Pancreas (tissue), 10 donors: ENCODE measurements around the gene TGFB1. TPM values are rescaled to one million over a fixed set of nuclear protein-coding genes. Genes with fewer than 3 reads are reported as not detected.
A peak's percentile ranks its signal among the peaks of the same experiment; 100 is the strongest.

Experiments
- ATAC-seq, 4 donors: fragments of 200-7000 bp; cut with Tn5 transposase; one replicate each; pipeline versions ENCODE4 v1.8.0 to v1.9.1; 2020; ENCODE audit warnings: mild to moderate bottlenecking in 4 of 4, moderate library complexity in 4 of 4
- DNase-seq, 6 donors: peaks; one replicate each; pipeline ENCODE4 v3.0.0-alpha.2; 2020
- FAIRE-seq: peaks from 2 replicates; lab custom pipeline; 2012; peaks lifted over from hg19 to GRCh38; lab: Jason Lieb, UNC
- H3K27ac ChIP-seq, 4 donors: fragments of 200-600 bp; sonication (generic); 1 replicate in 3 of 4; 2 replicates in 1 of 4; pipeline versions ENCODE4 v1.5.0 to v1.8.0; 2020
- H3K27me3 ChIP-seq, 4 donors: fragments of 200-600 bp; one replicate each; pipeline ENCODE4 v1.8.0; 2021
- H3K36me3 ChIP-seq, 3 donors: fragments of 200-600 bp; sonication (generic) in 1 of 3; one replicate each; pipeline versions ENCODE4 v1.5.0 to v1.8.0; 2020 to 2021
- H3K4me1 ChIP-seq, 3 donors: fragments of 200-600 bp; one replicate each; pipeline ENCODE4 v1.8.0; 2021
- H3K4me3 ChIP-seq, 4 donors: fragments of 200-600 bp; sonication (generic) in 2 of 4; one replicate each; pipeline versions ENCODE4 v1.5.0 to v1.8.0; 2020 to 2021
- H3K9me3 ChIP-seq, 4 donors: fragments of 200-600 bp; one replicate each; pipeline ENCODE4 v1.8.0; 2021
- CTCF ChIP-seq, 4 donors: fragments of 200-600 bp; sonication (generic) in 3 of 4; IDR thresholded peaks; one replicate each; pipeline versions ENCODE4 v1.5.0 to v1.8.0; 2021; ENCODE audit warnings: antibody characterized with exemption in 4 of 4
- WGBS, 2 donors: extraction: QIAGEN DNeasy Blood & Tissue Kit; methylation state at CpG; one replicate each; pipeline ENCODE4 v1.1.7; 2013; 5-methylcytosine and 5-hydroxymethylcytosine counted together
- intact Hi-C, 3 donors: fragments of 100-400 bp; cut with DNase I; formaldehyde crosslinking; loops; one replicate each; pipeline versions ENCODE4 v1.11.1 to v1.14.2; 2022
- polyA plus RNA-seq, 2 donors: library from polyadenylated mRNA; stranded (reverse); fragments of 200-250 nt; gene quantifications; one replicate each; pipeline ENCODE4 v1.2.3, GENCODE V29; 2013
- total RNA-seq, 6 donors: library from RNA; stranded (reverse); fragmentation: NEBNext Ultra II Directional in 4 of 6; extraction: Animal tissue kit (Norgen Biotek cat#: 25700) in 4 of 6; gene quantifications; one replicate each; pipeline versions ENCODE4 v1.2.1 to v1.2.4, GENCODE V29; 2021 to 2023
- donor health status: healthy with polysubstance abuse.
- donor health status: DM: no; HTN: no; CAD: no; lungs with moderate emphysema.
- donor health status: DM: no; HTN: no; CAD: no.
- donor health status: control.
- donor health status: control.
- donor health status: Bipolar disorder and iron deficiency.
- donor health status: DM: yes; HTN: yes; CAD: no.
- donor health status: DM: no; HTN: no; CAD: no.
- donor health status: DM: no; HTN: no; CAD: no.
- donor health status: DM: yes; HTN: yes; CAD: no.

The TGFB1 gene
- total and polyA plus RNA-seq, 8 donors = 3.3 to 32.3 (median 6.1) TPM

- intact Hi-C loops = no loop called here
- DNase-seq = no peak
- TF ChIP-seq CTCF (IDR thresholded peaks at IDR 0.05) = no peak
- H3K4me1 ChIP-seq = peaks cover 11 to 13% (median 13%) of the 10 kb centered on the region in 3 donors
- H3K9me3 ChIP-seq = no peaks in the 10 kb centered on the region
- H3K27me3 ChIP-seq = no peaks in the 10 kb centered on the region
- H3K4me3 ChIP-seq = no peak overlapping the region
- no peak for FAIRE-seq
- H3K27ac ChIP-seq = no peak overlapping the region
- peaks cover 0 to 3% (median 0%) of the 10 kb centered on the region in 3 donors for H3K36me3 ChIP-seq
- no peak for ATAC-seq
- 72 to 78% methylated on average over 9 of the region's 9 CpGs for WGBS, 2 donors
Observed at GRCh38 chr19:41377977-41378709, 24.4 kb upstream of the TGFB1 start.

GRCh38 chr19:41376998-41377365, 23.3 kb upstream of the TGFB1 start:
- Histone ChIP-seq H3K4me1 (peaks cover 11 to 13% (median 13%) of the 10 kb centered on the region in 3 donors), H3K9me3 (no peaks in the 10 kb centered on the region), H3K27me3 (no peaks in the 10 kb centered on the region), H3K4me3 (peak overlapping the region in 3 of 4 donors; percentile 45 to 62 (median 49)), H3K27ac (peak overlapping the region; percentile 27 to 76 (median 54)), H3K36me3 (no peaks in the 10 kb centered on the region)
- ATAC-seq = peak; percentile 19 to 44 (median 26)
- WGBS, 2 donors = 44 to 46% methylated on average over 8 of the region's 8 CpGs
- DNase-seq = no peak
- FAIRE-seq = no peak
- TF ChIP-seq CTCF (IDR thresholded peaks at IDR 0.05) = no peak
- intact Hi-C loops = no loop called here

GRCh38 chr19:41376241-41376997, 22.7 kb upstream of the TGFB1 start, which contains the start of gene TMEM91:
TMEM91 (plus strand) TSS chr19:41376533; CDS start chr19:41378310, 1,777 bp downstream.
- DNase-seq (peak in 4 of 6 donors; percentile 36 to 79 (median 48)), ATAC-seq (peak; percentile 62 to 78 (median 65)), FAIRE-seq (no peak)
- Histone ChIP-seq H3K4me1 (peaks cover 11 to 13% (median 13%) of the 10 kb centered on the region in 3 donors), H3K27ac (peak within 1 kb of the TSS; percentile 27 to 76 (median 54)), H3K27me3 (no peaks in the 10 kb centered on the region), H3K36me3 (no peaks in the 10 kb centered on the region), H3K4me3 (peak within 1 kb of the TSS; percentile 45 to 65 (median 56)), H3K9me3 (no peaks in the 10 kb centered on the region)
- intact Hi-C loops = no loop called here
- 2% methylated on average over 45 to 47 of the region's 47 CpGs for WGBS, 2 donors
- no peak for TF ChIP-seq CTCF (IDR thresholded peaks at IDR 0.05)

- H3K27me3 ChIP-seq = no peaks in the 10 kb centered on the region
- intact Hi-C loops = no loop called here
- H3K36me3 ChIP-seq = no peaks in the 10 kb centered on the region
- no peak for TF ChIP-seq CTCF (IDR thresholded peaks at IDR 0.05)
- FAIRE-seq (peak; percentile 39), ATAC-seq (peak; percentile 57 to 83 (median 75)), DNase-seq (peak; percentile 68 to 96 (median 90))
- no peak overlapping the region for H3K4me3 ChIP-seq
- no peaks in the 10 kb centered on the region for H3K9me3 ChIP-seq
- peaks cover 11 to 13% (median 13%) of the 10 kb centered on the region in 3 donors for H3K4me1 ChIP-seq
- peak overlapping the region in 3 of 4 donors; percentile 22 to 45 (median 37) for H3K27ac ChIP-seq
- 4 to 8% methylated on average over 12 of the region's 12 CpGs for WGBS, 2 donors
Observed at GRCh38 chr19:41373993-41374392, 20.3 kb upstream of the TGFB1 start.
